ENCODE measurements around the gene OSBPL5. TPM values are rescaled to one million over a fixed set of nuclear protein-coding genes. Genes with fewer than 3 reads are reported as not detected.

Gene OSBPL5
- total and polyA plus RNA-seq, 2 donors = 28.2 to 42.3 TPM

- Histone ChIP-seq H3K27me3 (ENCODE audit: control insufficient read depth in 2 of 2, insufficient read depth in 1 of 2, low read length in 1 of 2) (no peaks in the 10 kb centered on the region), H3K4me1 (ENCODE audit: control insufficient read depth in 2 of 2, insufficient read depth in 2 of 2, low read length in 2 of 2) (peaks cover 5 to 14% of the 10 kb centered on the region in 2 donors), H3K9me3 (ENCODE audit: control insufficient read depth in 2 of 2, insufficient read depth in 1 of 2, low read length in 1 of 2) (no peaks in the 10 kb centered on the region), H3K36me3 (ENCODE audit: control insufficient read depth in 2 of 2, insufficient read depth in 2 of 2, low read length in 1 of 2) (peaks cover 9 to 10% of the 10 kb centered on the region in 2 donors), H3K4me3 (ENCODE audit: low read length in 2 of 2) (no peak overlapping the region), H3K27ac (ENCODE audit: low read depth in 1 of 2, low read length in 1 of 2) (no peak overlapping the region)
- WGBS = 55% methylated on average over 14 of the region's 14 CpGs
- DNase-seq (ENCODE audit: low read depth in 6 of 9, low spot score in 9 of 9) = no peak
These were observed 113.0 kb downstream of the OSBPL5 start for GRCh38 chr11:3052109-3052479.

GRCh38 chr11:3051196-3052108 is 113.7 kb downstream of the OSBPL5 start:
- H3K27me3 ChIP-seq (ENCODE audit: control insufficient read depth in 2 of 2, insufficient read depth in 1 of 2, low read length in 1 of 2) = no peaks in the 10 kb centered on the region
- 72% methylated on average over 13 of the region's 13 CpGs for WGBS
- H3K4me3 ChIP-seq (ENCODE audit: low read length in 2 of 2) = no peak overlapping the region
- H3K9me3 ChIP-seq (ENCODE audit: control insufficient read depth in 2 of 2, insufficient read depth in 1 of 2, low read length in 1 of 2) = no peaks in the 10 kb centered on the region
- DNase-seq (ENCODE audit: low read depth in 6 of 9, low spot score in 9 of 9) = no peak
- no peak overlapping the region for H3K27ac ChIP-seq (ENCODE audit: low read depth in 1 of 2, low read length in 1 of 2)
- peaks cover 5 to 10% of the 10 kb centered on the region in 2 donors for H3K4me1 ChIP-seq (ENCODE audit: control insufficient read depth in 2 of 2, insufficient read depth in 2 of 2, low read length in 2 of 2)
- H3K36me3 ChIP-seq (ENCODE audit: control insufficient read depth in 2 of 2, insufficient read depth in 2 of 2, low read length in 1 of 2) = peaks cover 9 to 12% of the 10 kb centered on the region in 2 donors

- DNase-seq (ENCODE audit: low read depth in 6 of 9, low spot score in 9 of 9) = no peak
- peaks cover 0 to 3% of the 10 kb centered on the region in 2 donors for H3K4me1 ChIP-seq (ENCODE audit: control insufficient read depth in 2 of 2, insufficient read depth in 2 of 2, low read length in 2 of 2)
- no peak overlapping the region for H3K4me3 ChIP-seq (ENCODE audit: low read length in 2 of 2)
- H3K36me3 ChIP-seq (ENCODE audit: control insufficient read depth in 2 of 2, insufficient read depth in 2 of 2, low read length in 1 of 2) = peaks cover 14% of the 10 kb centered on the region in 2 donors
- 96% methylated on average over 18 of the region's 18 CpGs for WGBS
- no peaks in the 10 kb centered on the region for H3K9me3 ChIP-seq (ENCODE audit: control insufficient read depth in 2 of 2, insufficient read depth in 1 of 2, low read length in 1 of 2)
- H3K27me3 ChIP-seq (ENCODE audit: control insufficient read depth in 2 of 2, insufficient read depth in 1 of 2, low read length in 1 of 2) = no peaks in the 10 kb centered on the region
- H3K27ac ChIP-seq (ENCODE audit: low read depth in 1 of 2, low read length in 1 of 2) = no peak overlapping the region
These were observed 114.5 kb downstream of the OSBPL5 start for GRCh38 chr11:3050386-3051195.

- H3K27ac ChIP-seq (ENCODE audit: low read depth in 1 of 2, low read length in 1 of 2) = no peak overlapping the region
- DNase-seq (ENCODE audit: low read depth in 6 of 9, low spot score in 9 of 9) = peak in 1 of 9 donors; percentile 20
- 91% methylated on average over 18 of the region's 18 CpGs for WGBS
These were observed 115.5 kb downstream of the OSBPL5 start for GRCh38 chr11:3049430-3050243.

GRCh38 chr11:3047637-3048036 is 117.5 kb downstream of the OSBPL5 start:
- no peaks in the 10 kb centered on the region for H3K9me3 ChIP-seq (ENCODE audit: control insufficient read depth in 2 of 2, insufficient read depth in 1 of 2, low read length in 1 of 2)
- DNase-seq (ENCODE audit: low read depth in 6 of 9, low spot score in 9 of 9) = no peak
- 97% methylated on average over 16 of the region's 16 CpGs for WGBS
- H3K4me3 ChIP-seq (ENCODE audit: low read length in 2 of 2) = no peak overlapping the region
- H3K27me3 ChIP-seq (ENCODE audit: control insufficient read depth in 2 of 2, insufficient read depth in 1 of 2, low read length in 1 of 2) = no peaks in the 10 kb centered on the region
- H3K36me3 ChIP-seq (ENCODE audit: control insufficient read depth in 2 of 2, insufficient read depth in 2 of 2, low read length in 1 of 2) = peaks cover 9 to 10% of the 10 kb centered on the region in 2 donors
- peaks cover 0 to 3% of the 10 kb centered on the region in 2 donors for H3K4me1 ChIP-seq (ENCODE audit: control insufficient read depth in 2 of 2, insufficient read depth in 2 of 2, low read length in 2 of 2)
- H3K27ac ChIP-seq (ENCODE audit: low read depth in 1 of 2, low read length in 1 of 2) = no peak overlapping the region

More at GRCh38 chr11:3049430-3050243, 115.5 kb downstream of the OSBPL5 start:
- Histone ChIP-seq H3K4me1 (ENCODE audit: control insufficient read depth in 2 of 2, insufficient read depth in 2 of 2, low read length in 2 of 2) (peaks cover 0 to 3% of the 10 kb centered on the region in 2 donors), H3K9me3 (ENCODE audit: control insufficient read depth in 2 of 2, insufficient read depth in 1 of 2, low read length in 1 of 2) (no peaks in the 10 kb centered on the region), H3K36me3 (ENCODE audit: control insufficient read depth in 2 of 2, insufficient read depth in 2 of 2, low read length in 1 of 2) (peaks cover 13 to 14% of the 10 kb centered on the region in 2 donors), H3K4me3 (ENCODE audit: low read length in 2 of 2) (no peak overlapping the region), H3K27me3 (ENCODE audit: control insufficient read depth in 2 of 2, insufficient read depth in 1 of 2, low read length in 1 of 2) (no peaks in the 10 kb centered on the region)

- H3K27ac ChIP-seq (ENCODE audit: low read depth in 1 of 2, low read length in 1 of 2) = no peak overlapping the region
- peaks cover 14 to 16% of the 10 kb centered on the region in 2 donors for H3K36me3 ChIP-seq (ENCODE audit: control insufficient read depth in 2 of 2, insufficient read depth in 2 of 2, low read length in 1 of 2)
- 84% methylated on average over 8 of the region's 8 CpGs for WGBS
- H3K27me3 ChIP-seq (ENCODE audit: control insufficient read depth in 2 of 2, insufficient read depth in 1 of 2, low read length in 1 of 2) = no peaks in the 10 kb centered on the region
- H3K9me3 ChIP-seq (ENCODE audit: control insufficient read depth in 2 of 2, insufficient read depth in 1 of 2, low read length in 1 of 2) = no peaks in the 10 kb centered on the region
- no peaks in the 10 kb centered on the region for H3K4me1 ChIP-seq (ENCODE audit: control insufficient read depth in 2 of 2, insufficient read depth in 2 of 2, low read length in 2 of 2)
- no peak overlapping the region for H3K4me3 ChIP-seq (ENCODE audit: low read length in 2 of 2)
- no peak for DNase-seq (ENCODE audit: low read depth in 6 of 9, low spot score in 9 of 9)
These were observed 118.5 kb downstream of the OSBPL5 start for GRCh38 chr11:3046641-3047040.

- DNase-seq (ENCODE audit: low read depth in 6 of 9, low spot score in 9 of 9) = no peak
- WGBS = 96% methylated on average over 12 of the region's 12 CpGs
- no peak overlapping the region for H3K27ac ChIP-seq (ENCODE audit: low read depth in 1 of 2, low read length in 1 of 2)
- H3K36me3 ChIP-seq (ENCODE audit: control insufficient read depth in 2 of 2, insufficient read depth in 2 of 2, low read length in 1 of 2) = peaks cover 15 to 20% of the 10 kb centered on the region in 2 donors
- no peaks in the 10 kb centered on the region for H3K9me3 ChIP-seq (ENCODE audit: control insufficient read depth in 2 of 2, insufficient read depth in 1 of 2, low read length in 1 of 2)
- no peaks in the 10 kb centered on the region for H3K4me1 ChIP-seq (ENCODE audit: control insufficient read depth in 2 of 2, insufficient read depth in 2 of 2, low read length in 2 of 2)
- no peak overlapping the region for H3K4me3 ChIP-seq (ENCODE audit: low read length in 2 of 2)
- no peaks in the 10 kb centered on the region for H3K27me3 ChIP-seq (ENCODE audit: control insufficient read depth in 2 of 2, insufficient read depth in 1 of 2, low read length in 1 of 2)
These were observed 118.9 kb downstream of the OSBPL5 start for GRCh38 chr11:3046190-3046589.

- 98% methylated on average over 12 of the region's 12 CpGs for WGBS
- Histone ChIP-seq H3K36me3 (ENCODE audit: control insufficient read depth in 2 of 2, insufficient read depth in 2 of 2, low read length in 1 of 2) (peaks cover 19 to 23% of the 10 kb centered on the region in 2 donors), H3K27ac (ENCODE audit: low read depth in 1 of 2, low read length in 1 of 2) (no peak overlapping the region)
These were observed 120.2 kb downstream of the OSBPL5 start for GRCh38 chr11:3044915-3045314.

More at GRCh38 chr11:3044915-3045314, 120.2 kb downstream of the OSBPL5 start:
- DNase-seq (ENCODE audit: low read depth in 6 of 9, low spot score in 9 of 9) = no peak
- H3K4me3 ChIP-seq (ENCODE audit: low read length in 2 of 2) = no peak overlapping the region
- no peaks in the 10 kb centered on the region for H3K9me3 ChIP-seq (ENCODE audit: control insufficient read depth in 2 of 2, insufficient read depth in 1 of 2, low read length in 1 of 2)
- H3K4me1 ChIP-seq (ENCODE audit: control insufficient read depth in 2 of 2, insufficient read depth in 2 of 2, low read length in 2 of 2) = no peaks in the 10 kb centered on the region
- no peaks in the 10 kb centered on the region for H3K27me3 ChIP-seq (ENCODE audit: control insufficient read depth in 2 of 2, insufficient read depth in 1 of 2, low read length in 1 of 2)
